NCI-H2227 (cell line): ENCODE measurements around the gene LARP1.

Source experiments
- DNase-seq: peaks from one replicate; lab custom pipeline; 2025; ENCODE audit not compliant: unreplicated experiment; lab: John Stamatoyannopoulos, UW

Gene LARP1

GRCh38 chr5:154788212-154788611 is 33.0 kb downstream of the LARP1 start:
- DNase-seq: no peak

- DNase-seq: no peak
Observed at GRCh38 chr5:154791535-154791934, 36.4 kb downstream of the LARP1 start.

- DNase-seq: no peak
Observed at GRCh38 chr5:154793599-154794524, 38.7 kb downstream of the LARP1 start.

GRCh38 chr5:154794525-154795234 is 39.5 kb downstream of the LARP1 start:
- no peak for DNase-seq

GRCh38 chr5:154795235-154795596 is 40.0 kb downstream of the LARP1 start:
- DNase-seq: no peak

GRCh38 chr5:154797762-154798161 is 42.6 kb downstream of the LARP1 start:
- no peak for DNase-seq

GRCh38 chr5:154800582-154800981 is 45.4 kb downstream of the LARP1 start:
- DNase-seq: no peak

GRCh38 chr5:154801083-154801482 is 45.9 kb downstream of the LARP1 start:
- DNase-seq: no peak

GRCh38 chr5:154802050-154802449 is 46.9 kb downstream of the LARP1 start:
- no peak for DNase-seq

- DNase-seq: no peak
Observed at GRCh38 chr5:154806176-154806575, 51.0 kb downstream of the LARP1 start.

- no peak for DNase-seq
Observed at GRCh38 chr5:154811239-154811638, 56.1 kb downstream of the LARP1 start.

GRCh38 chr5:154811653-154812465 is 56.7 kb downstream of the LARP1 start:
- peak; percentile 23 for DNase-seq

GRCh38 chr5:154813158-154813557 is 58.0 kb downstream of the LARP1 start:
- DNase-seq: no peak

GRCh38 chr5:154813736-154814135 is 58.6 kb downstream of the LARP1 start:
- DNase-seq: no peak

- DNase-seq: no peak
Observed at GRCh38 chr5:154815025-154815424, 59.8 kb downstream of the LARP1 start.

- DNase-seq: no peak
Observed at GRCh38 chr5:154815684-154816247, 60.6 kb downstream of the LARP1 start.

- DNase-seq: no peak
Observed at GRCh38 chr5:154816891-154817492, 61.8 kb downstream of the LARP1 start.

- no peak for DNase-seq
Observed at GRCh38 chr5:154817815-154818214, 62.6 kb downstream of the LARP1 start.

- DNase-seq: no peak
Observed at GRCh38 chr5:154818471-154819116, 63.4 kb downstream of the LARP1 start.

GRCh38 chr5:154819546-154819945 is 64.4 kb downstream of the LARP1 start:
- DNase-seq: no peak
